OCI-M2 (cell line): ENCODE measurements around the gene SHC4.

Source experiments
- DNase-seq: peaks from one replicate; lab custom pipeline; 2025; ENCODE audit not compliant: unreplicated experiment; lab: John Stamatoyannopoulos, UW

SHC4 gene

GRCh38 chr15:48968066-48968465 is 4.3 kb upstream of the SHC4 start:
- no peak for DNase-seq

- no peak for DNase-seq
Observed at GRCh38 chr15:48967336-48967735, 3.6 kb upstream of the SHC4 start.

- no peak for DNase-seq
Observed at GRCh38 chr15:48966595-48967301, 3.0 kb upstream of the SHC4 start.

- DNase-seq, result no peak
Observed at GRCh38 chr15:48965972-48966371, 2.3 kb upstream of the SHC4 start.

GRCh38 chr15:48964898-48965297 is 1.2 kb upstream of the SHC4 start:
- DNase-seq, result no peak

GRCh38 chr15:48962662-48963523 is 826 bp downstream of the SHC4 start:
- no peak for DNase-seq

- DNase-seq, result no peak
Observed at GRCh38 chr15:48955967-48956366, 7.8 kb downstream of the SHC4 start.

GRCh38 chr15:48955370-48955769 is 8.3 kb downstream of the SHC4 start:
- no peak for DNase-seq

- DNase-seq, result no peak
Observed at GRCh38 chr15:48954538-48954937, 9.2 kb downstream of the SHC4 start.

GRCh38 chr15:48946840-48947187 is 16.9 kb downstream of the SHC4 start:
- no peak for DNase-seq

- DNase-seq, result no peak
Observed at GRCh38 chr15:48946074-48946839, 17.5 kb downstream of the SHC4 start.

- DNase-seq, result no peak
Observed at GRCh38 chr15:48945386-48945785, 18.3 kb downstream of the SHC4 start.

- DNase-seq, result no peak
Observed at GRCh38 chr15:48941904-48942303, 21.8 kb downstream of the SHC4 start.

GRCh38 chr15:48940508-48940907 is 23.2 kb downstream of the SHC4 start:
- no peak for DNase-seq

GRCh38 chr15:48939648-48940047 is 24.1 kb downstream of the SHC4 start:
- DNase-seq, result no peak

GRCh38 chr15:48937886-48938285 is 25.8 kb downstream of the SHC4 start:
- DNase-seq, result no peak

- no peak for DNase-seq
Observed at GRCh38 chr15:48936666-48937065, 27.1 kb downstream of the SHC4 start.

GRCh38 chr15:48935236-48935635 is 28.5 kb downstream of the SHC4 start:
- no peak for DNase-seq

GRCh38 chr15:48930735-48931134 is 33.0 kb downstream of the SHC4 start:
- DNase-seq, result no peak

- DNase-seq, result no peak
Observed at GRCh38 chr15:48929661-48930060, 34.1 kb downstream of the SHC4 start.

GRCh38 chr15:48928877-48929538 is 34.7 kb downstream of the SHC4 start:
- no peak for DNase-seq
